Measurements from ENCODE around the gene EXOG.

DNA sequence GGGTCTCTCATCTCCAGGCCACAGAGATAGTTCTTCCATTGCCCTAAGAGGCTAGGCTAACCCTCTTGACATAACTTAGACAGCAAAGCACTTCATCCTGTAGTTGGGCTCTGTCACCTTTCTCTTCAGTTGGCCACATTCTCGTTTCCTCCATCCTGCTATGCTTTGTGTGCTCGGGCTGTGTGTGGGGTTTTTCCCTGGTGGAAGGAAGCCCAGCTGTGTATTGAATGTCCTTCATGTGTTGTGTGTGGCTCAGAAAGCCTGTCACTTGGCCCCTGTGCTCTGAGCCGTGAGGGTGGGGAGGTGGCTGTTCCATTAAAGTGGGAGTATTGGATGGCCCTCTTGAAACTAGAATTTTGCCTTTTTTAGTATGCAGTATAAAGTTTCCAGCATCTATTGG, 8.8 kb upstream of the EXOG start:
- no peak for TF ChIP-seq ELF4 (IDR thresholded peaks at IDR 0.05)
- no peak for TF ChIP-seq TARDBP (IDR thresholded peaks at IDR 0.05)
- no peak for TF ChIP-seq ARNT (IDR thresholded peaks at IDR 0.05)
- no peak for TF ChIP-seq FOXK2 (IDR thresholded peaks at IDR 0.05)
- TF ChIP-seq LEF1 (IDR thresholded peaks at IDR 0.05; ENCODE audit: borderline replicate concordance): no peak
- TF ChIP-seq BHLHE40 (IDR thresholded peaks at IDR 0.05; ENCODE audit: borderline replicate concordance): no peak
- no peak for TF ChIP-seq L3MBTL2 (conservative IDR thresholded peaks at IDR 0.05)
- no peak for TF ChIP-seq FOXM1 (IDR thresholded peaks at IDR 0.05; ENCODE audit: borderline replicate concordance)
- TF ChIP-seq SP1 (IDR thresholded peaks at IDR 0.05): no peak
- no peak for TF ChIP-seq SUZ12 (IDR thresholded peaks at IDR 0.05)
